Measurements from ENCODE around the gene SLC25A21.

DNA sequence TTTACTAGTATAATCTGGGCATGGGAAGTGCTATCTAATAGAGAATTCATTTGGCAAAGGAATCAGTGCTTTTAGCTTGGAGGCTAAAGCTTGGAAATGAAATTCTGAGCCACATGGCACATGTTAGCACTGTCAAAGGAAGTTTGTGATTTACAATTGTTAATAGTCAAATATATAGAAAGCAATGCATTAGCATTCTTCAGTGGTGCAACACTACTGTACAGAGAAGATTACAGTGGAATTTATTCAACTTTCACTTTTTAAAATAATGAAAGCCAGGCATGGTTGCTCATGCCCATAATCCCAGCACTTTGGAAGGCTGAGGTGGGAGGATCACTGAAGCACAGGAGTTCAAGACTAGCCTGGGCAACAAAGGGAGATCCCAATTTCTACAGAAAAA is 464.8 kb downstream of the SLC25A21 start:
- TF ChIP-seq POLR2A (IDR thresholded peaks at IDR 0.05; ENCODE audit: low read length) (no peak), GATA1 (IDR thresholded peaks at IDR 0.05; ENCODE audit: low read depth, low read length) (no peak)
